ENCODE results near the gene CUX1.

CUX1 gene

GRCh38 chr7:102273749-102274712, 456.6 kb downstream of the CUX1 start:
- Histone ChIP-seq H3K9me3 (ENCODE audit: control insufficient read depth, low read length) (no peaks in the 10 kb centered on the region), H3K4me3 (ENCODE audit: low read length) (no peak overlapping the region), H3K4me1 (ENCODE audit: control insufficient read depth, insufficient read depth, low read length) (no peaks in the 10 kb centered on the region), H3K27me3 (replicated peaks; ENCODE audit: control insufficient read depth, insufficient read depth, low read length) (peaks cover 3% of the 10 kb centered on the region), H3K36me3 (ENCODE audit: control insufficient read depth, insufficient read depth, low read length, severe bottlenecking) (no peaks in the 10 kb centered on the region), H3K9ac (ENCODE audit: low read length) (no peak overlapping the region)
- peak; percentile 23 for DNase-seq (ENCODE audit: low read depth)

GRCh38 chr7:102275123-102275703, 457.8 kb downstream of the CUX1 start:
- no peaks in the 10 kb centered on the region for H3K9me3 ChIP-seq (ENCODE audit: control insufficient read depth, low read length)
- H3K4me1 ChIP-seq (ENCODE audit: control insufficient read depth, insufficient read depth, low read length): no peaks in the 10 kb centered on the region
- peaks cover 3% of the 10 kb centered on the region for H3K27me3 ChIP-seq (replicated peaks; ENCODE audit: control insufficient read depth, insufficient read depth, low read length)
- no peak overlapping the region for H3K9ac ChIP-seq (ENCODE audit: low read length)
- DNase-seq (ENCODE audit: low read depth): no peak
- no peak overlapping the region for H3K4me3 ChIP-seq (ENCODE audit: low read length)
- H3K36me3 ChIP-seq (ENCODE audit: control insufficient read depth, insufficient read depth, low read length, severe bottlenecking): no peaks in the 10 kb centered on the region

- Histone ChIP-seq H3K4me1 (ENCODE audit: control insufficient read depth, insufficient read depth, low read length) (no peaks in the 10 kb centered on the region), H3K36me3 (ENCODE audit: control insufficient read depth, insufficient read depth, low read length, severe bottlenecking) (no peaks in the 10 kb centered on the region), H3K9ac (ENCODE audit: low read length) (no peak overlapping the region), H3K9me3 (ENCODE audit: control insufficient read depth, low read length) (no peaks in the 10 kb centered on the region), H3K4me3 (ENCODE audit: low read length) (no peak overlapping the region), H3K27me3 (replicated peaks; ENCODE audit: control insufficient read depth, insufficient read depth, low read length) (no peaks in the 10 kb centered on the region)
- DNase-seq (ENCODE audit: low read depth): no peak
These were observed 460.5 kb downstream of the CUX1 start for GRCh38 chr7:102277901-102278300.

- no peaks in the 10 kb centered on the region for H3K4me1 ChIP-seq (ENCODE audit: control insufficient read depth, insufficient read depth, low read length)
- no peak overlapping the region for H3K9ac ChIP-seq (ENCODE audit: low read length)
- no peaks in the 10 kb centered on the region for H3K9me3 ChIP-seq (ENCODE audit: control insufficient read depth, low read length)
- H3K27me3 ChIP-seq (replicated peaks; ENCODE audit: control insufficient read depth, insufficient read depth, low read length): no peaks in the 10 kb centered on the region
- peak; percentile 83 for DNase-seq (ENCODE audit: low read depth)
- no peak overlapping the region for H3K4me3 ChIP-seq (ENCODE audit: low read length)
- no peaks in the 10 kb centered on the region for H3K36me3 ChIP-seq (ENCODE audit: control insufficient read depth, insufficient read depth, low read length, severe bottlenecking)
These were observed 462.3 kb downstream of the CUX1 start for GRCh38 chr7:102279537-102280400.

- no peaks in the 10 kb centered on the region for H3K27me3 ChIP-seq (replicated peaks; ENCODE audit: control insufficient read depth, insufficient read depth, low read length)
- no peak for DNase-seq (ENCODE audit: low read depth)
- H3K4me3 ChIP-seq (ENCODE audit: low read length): no peak overlapping the region
- H3K4me1 ChIP-seq (ENCODE audit: control insufficient read depth, insufficient read depth, low read length): no peaks in the 10 kb centered on the region
- H3K9ac ChIP-seq (ENCODE audit: low read length): no peak overlapping the region
- H3K9me3 ChIP-seq (ENCODE audit: control insufficient read depth, low read length): no peaks in the 10 kb centered on the region
- no peaks in the 10 kb centered on the region for H3K36me3 ChIP-seq (ENCODE audit: control insufficient read depth, insufficient read depth, low read length, severe bottlenecking)
These were observed 463.1 kb downstream of the CUX1 start for GRCh38 chr7:102280521-102280920.

- H3K4me3 ChIP-seq (ENCODE audit: low read length): no peak overlapping the region
- H3K9ac ChIP-seq (ENCODE audit: low read length): no peak overlapping the region
- no peaks in the 10 kb centered on the region for H3K27me3 ChIP-seq (replicated peaks; ENCODE audit: control insufficient read depth, insufficient read depth, low read length)
- H3K4me1 ChIP-seq (ENCODE audit: control insufficient read depth, insufficient read depth, low read length): peaks cover 8% of the 10 kb centered on the region
- no peak for DNase-seq (ENCODE audit: low read depth)
- no peaks in the 10 kb centered on the region for H3K9me3 ChIP-seq (ENCODE audit: control insufficient read depth, low read length)
- H3K36me3 ChIP-seq (ENCODE audit: control insufficient read depth, insufficient read depth, low read length, severe bottlenecking): no peaks in the 10 kb centered on the region
These were observed 464.4 kb downstream of the CUX1 start for GRCh38 chr7:102281785-102282184.

- no peak overlapping the region for H3K4me3 ChIP-seq (ENCODE audit: low read length)
- H3K9ac ChIP-seq (ENCODE audit: low read length): no peak overlapping the region
- no peaks in the 10 kb centered on the region for H3K9me3 ChIP-seq (ENCODE audit: control insufficient read depth, low read length)
- H3K36me3 ChIP-seq (ENCODE audit: control insufficient read depth, insufficient read depth, low read length, severe bottlenecking): no peaks in the 10 kb centered on the region
- peaks cover 12% of the 10 kb centered on the region for H3K4me1 ChIP-seq (ENCODE audit: control insufficient read depth, insufficient read depth, low read length)
- no peak for DNase-seq (ENCODE audit: low read depth)
- no peaks in the 10 kb centered on the region for H3K27me3 ChIP-seq (replicated peaks; ENCODE audit: control insufficient read depth, insufficient read depth, low read length)
These were observed 465.3 kb downstream of the CUX1 start for GRCh38 chr7:102282465-102283362.

- Histone ChIP-seq H3K9ac (ENCODE audit: low read length) (no peak overlapping the region), H3K27me3 (replicated peaks; ENCODE audit: control insufficient read depth, insufficient read depth, low read length) (no peaks in the 10 kb centered on the region), H3K4me1 (ENCODE audit: control insufficient read depth, insufficient read depth, low read length) (peaks cover 21% of the 10 kb centered on the region), H3K4me3 (ENCODE audit: low read length) (no peak overlapping the region), H3K9me3 (ENCODE audit: control insufficient read depth, low read length) (no peaks in the 10 kb centered on the region), H3K36me3 (ENCODE audit: control insufficient read depth, insufficient read depth, low read length, severe bottlenecking) (no peaks in the 10 kb centered on the region)
- no peak for DNase-seq (ENCODE audit: low read depth)
These were observed 466.2 kb downstream of the CUX1 start for GRCh38 chr7:102283477-102284189.

- Histone ChIP-seq H3K27me3 (replicated peaks; ENCODE audit: control insufficient read depth, insufficient read depth, low read length) (no peaks in the 10 kb centered on the region), H3K9me3 (ENCODE audit: control insufficient read depth, low read length) (no peaks in the 10 kb centered on the region), H3K9ac (ENCODE audit: low read length) (no peak overlapping the region), H3K4me3 (ENCODE audit: low read length) (no peak overlapping the region), H3K36me3 (ENCODE audit: control insufficient read depth, insufficient read depth, low read length, severe bottlenecking) (no peaks in the 10 kb centered on the region), H3K4me1 (ENCODE audit: control insufficient read depth, insufficient read depth, low read length) (peaks cover 22% of the 10 kb centered on the region)
- no peak for DNase-seq (ENCODE audit: low read depth)
These were observed 467.0 kb downstream of the CUX1 start for GRCh38 chr7:102284399-102284798.

GRCh38 chr7:102284891-102285539, 467.6 kb downstream of the CUX1 start:
- Histone ChIP-seq H3K4me3 (ENCODE audit: low read length) (no peak overlapping the region), H3K9me3 (ENCODE audit: control insufficient read depth, low read length) (no peaks in the 10 kb centered on the region), H3K4me1 (ENCODE audit: control insufficient read depth, insufficient read depth, low read length) (peaks cover 22% of the 10 kb centered on the region), H3K27me3 (replicated peaks; ENCODE audit: control insufficient read depth, insufficient read depth, low read length) (no peaks in the 10 kb centered on the region), H3K36me3 (ENCODE audit: control insufficient read depth, insufficient read depth, low read length, severe bottlenecking) (no peaks in the 10 kb centered on the region), H3K9ac (ENCODE audit: low read length) (no peak overlapping the region)
- no peak for DNase-seq (ENCODE audit: low read depth)
